HG02943 (cell line): ENCODE results near the gene ZBTB7C.

Experiments used
- ATAC-seq: cut with Tn5 transposase; IDR thresholded peaks from one replicate; pipeline ENCODE4 v1.9.1; 2021; ENCODE audit warnings: mild to moderate bottlenecking, low read depth, moderate library complexity; ENCODE audit not compliant: unreplicated experiment

Gene ZBTB7C

DNA sequence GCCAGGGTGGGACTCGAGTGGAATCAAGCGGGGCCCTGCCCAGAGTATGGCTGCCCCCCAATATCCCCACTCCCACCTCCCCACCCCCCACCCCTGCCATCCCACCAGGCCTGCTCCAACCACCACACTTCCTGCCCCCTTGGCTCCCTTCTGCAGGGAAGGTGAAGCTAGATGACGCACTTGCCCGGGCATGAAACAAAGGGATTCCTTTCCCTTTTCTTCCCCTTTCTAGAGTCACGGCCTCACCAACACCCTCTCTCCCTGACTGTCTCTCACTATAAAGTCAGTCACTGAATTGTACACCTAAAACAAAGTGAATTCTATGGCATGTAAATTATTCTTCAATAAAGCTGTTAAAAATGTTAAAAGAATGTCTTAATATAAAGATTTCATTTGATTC, 16.0 kb downstream of the ZBTB7C start:
- ATAC-seq: no peak

DNA sequence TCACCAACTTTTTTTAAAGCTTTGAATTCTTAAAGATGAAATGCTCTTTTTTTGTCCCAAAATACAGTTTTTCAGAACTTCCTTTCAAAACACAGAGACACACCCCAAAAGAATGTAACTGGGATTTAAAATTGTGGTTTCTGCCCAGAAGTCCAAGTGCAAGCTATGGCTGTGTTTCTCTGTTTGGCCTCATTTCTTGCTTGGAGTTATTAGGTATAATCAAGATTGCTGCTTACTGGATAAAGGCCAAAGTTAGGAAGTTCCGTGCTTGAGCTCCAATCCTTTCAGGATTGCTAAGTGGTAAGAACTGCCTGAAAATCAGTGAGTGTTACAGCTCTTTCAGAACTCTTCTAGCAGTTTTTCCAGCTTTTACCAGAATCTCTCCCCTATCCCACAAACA, 16.9 kb downstream of the ZBTB7C start:
- ATAC-seq: no peak

DNA sequence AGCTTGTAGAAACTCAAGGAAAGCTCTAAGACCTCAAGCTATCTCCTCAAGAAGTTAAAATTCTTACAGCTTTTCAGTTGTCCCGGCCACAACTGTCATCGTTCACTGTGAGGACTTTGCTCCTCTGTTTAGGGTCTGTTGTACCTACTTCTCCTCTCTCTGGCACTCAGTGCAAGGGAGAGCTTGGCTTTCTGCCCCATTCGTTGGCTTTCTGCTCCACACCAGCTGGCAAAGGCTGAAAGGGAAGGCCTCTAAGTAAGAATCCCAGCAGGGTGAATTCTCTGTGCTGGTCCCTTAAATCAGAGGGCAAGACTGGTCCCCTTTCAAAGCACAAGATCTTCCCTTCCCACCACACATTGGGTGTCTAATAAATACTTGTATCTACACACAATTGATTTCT, 17.3 kb downstream of the ZBTB7C start:
- ATAC-seq: no peak

DNA sequence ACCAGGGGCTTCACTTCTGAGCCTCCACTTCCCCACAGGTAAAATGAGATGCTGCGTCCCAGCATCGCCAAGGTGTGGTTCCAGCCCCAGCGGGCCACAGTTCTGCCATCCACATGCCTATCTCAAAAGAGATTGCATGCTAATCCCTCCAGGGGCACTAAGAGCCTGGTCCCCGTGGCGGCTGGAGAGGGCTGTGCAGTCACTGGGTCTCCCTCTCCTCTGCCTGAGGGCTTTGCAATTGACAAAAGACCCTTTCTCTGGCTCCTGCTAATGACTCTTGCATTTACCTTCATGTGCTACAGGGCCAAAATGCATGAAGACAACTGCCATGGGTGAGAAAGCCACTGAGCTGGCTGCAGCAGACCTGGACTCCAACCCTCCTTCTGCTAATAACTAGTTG, 18.5 kb downstream of the ZBTB7C start:
- ATAC-seq: no peak

DNA sequence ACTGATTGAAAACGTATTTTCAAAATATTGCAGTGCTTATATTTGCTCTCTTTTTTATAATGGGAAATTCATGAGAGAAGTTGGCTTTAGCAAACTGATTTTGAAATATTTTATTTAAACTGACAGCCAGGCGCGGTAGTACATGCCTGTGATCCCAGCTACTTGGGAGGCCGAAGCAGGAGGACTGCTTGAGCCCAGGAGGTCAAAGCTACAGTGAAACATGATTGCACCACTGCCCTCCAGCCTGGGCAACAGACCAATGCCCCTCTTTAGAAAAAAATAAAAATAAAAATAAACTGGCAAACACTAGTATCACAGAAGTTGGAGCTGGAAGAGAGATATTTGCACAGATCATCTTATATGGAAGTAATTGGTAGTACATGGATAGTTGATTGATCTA, 20.7 kb downstream of the ZBTB7C start:
- no peak for ATAC-seq

DNA sequence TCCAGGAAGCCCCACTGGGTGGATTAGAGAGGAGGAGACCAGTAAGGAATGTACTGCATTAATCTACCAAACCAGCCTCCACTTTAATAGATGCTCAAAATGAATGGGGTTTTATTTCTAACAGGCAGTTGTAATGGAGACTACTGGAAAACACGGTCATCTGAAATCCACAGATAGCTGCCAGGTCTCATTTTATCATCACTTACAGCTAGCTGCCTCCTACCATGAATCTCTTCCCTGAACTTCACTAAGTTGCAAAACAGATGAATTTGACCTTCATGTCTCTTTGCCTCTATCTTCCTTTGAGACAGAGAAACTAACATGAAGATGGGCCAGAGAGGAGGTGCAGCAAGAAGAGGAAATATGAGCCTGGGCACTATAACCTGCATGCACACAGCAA, 21.9 kb downstream of the ZBTB7C start:
- ATAC-seq: no peak

DNA sequence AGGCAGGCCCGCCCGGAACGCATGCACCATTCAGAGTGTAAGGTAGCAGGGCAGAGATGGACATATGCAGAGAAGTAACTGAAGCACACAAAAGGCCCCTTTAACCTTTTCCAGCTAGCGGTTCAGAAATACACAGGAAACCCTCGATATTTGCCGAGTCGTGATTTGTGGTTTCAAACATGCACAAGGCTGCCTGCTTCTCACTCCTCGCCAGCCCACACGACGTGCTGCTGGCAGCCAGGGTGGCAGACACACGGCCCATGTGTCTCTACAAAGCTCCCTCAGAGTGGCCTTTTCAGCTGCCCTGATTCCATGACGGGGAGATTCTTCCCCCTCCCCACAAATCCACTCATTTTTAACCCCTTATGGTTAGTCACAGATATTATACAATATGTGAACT, 23.6 kb downstream of the ZBTB7C start:
- no peak for ATAC-seq

DNA sequence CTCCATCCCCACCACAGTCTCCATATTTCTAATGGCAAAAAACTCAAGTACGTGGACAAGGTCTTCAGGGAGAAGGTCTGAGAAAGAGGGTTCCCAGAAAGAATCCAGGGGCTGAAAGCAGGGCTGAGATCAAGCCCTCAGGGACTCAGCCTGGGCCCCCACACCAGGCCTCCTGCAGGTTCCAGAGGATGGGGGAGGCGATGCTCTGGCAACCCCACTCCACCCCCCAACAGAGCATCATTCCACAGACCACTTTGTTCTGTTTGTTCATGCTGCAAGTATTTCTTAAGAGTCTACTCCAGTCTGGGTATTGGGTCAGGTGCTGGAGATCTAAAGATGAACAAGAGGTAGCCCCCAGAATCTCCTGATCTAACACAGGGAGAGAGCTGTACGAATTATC, 32.2 kb downstream of the ZBTB7C start:
- no peak for ATAC-seq

DNA sequence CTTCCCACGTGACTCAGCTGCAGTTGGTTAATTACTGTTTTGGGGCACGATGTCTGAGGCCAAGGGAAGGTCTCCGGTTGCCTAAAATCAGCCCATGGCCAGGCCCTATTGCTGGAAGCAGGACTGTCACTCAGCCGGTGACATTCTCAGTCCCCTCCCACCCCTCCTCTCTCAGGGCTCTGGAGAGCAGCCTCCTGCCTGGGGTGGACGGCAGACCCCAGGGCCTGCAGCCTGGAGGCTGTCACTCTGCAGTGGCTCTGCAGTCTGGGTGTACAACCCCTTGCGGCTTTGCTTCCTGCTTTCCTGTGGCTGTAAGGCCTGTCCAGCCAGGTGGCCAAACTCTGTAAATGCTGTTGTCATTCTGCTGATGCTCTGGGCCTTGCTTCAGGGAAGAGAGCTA, 32.8 kb downstream of the ZBTB7C start:
- ATAC-seq: no peak

DNA sequence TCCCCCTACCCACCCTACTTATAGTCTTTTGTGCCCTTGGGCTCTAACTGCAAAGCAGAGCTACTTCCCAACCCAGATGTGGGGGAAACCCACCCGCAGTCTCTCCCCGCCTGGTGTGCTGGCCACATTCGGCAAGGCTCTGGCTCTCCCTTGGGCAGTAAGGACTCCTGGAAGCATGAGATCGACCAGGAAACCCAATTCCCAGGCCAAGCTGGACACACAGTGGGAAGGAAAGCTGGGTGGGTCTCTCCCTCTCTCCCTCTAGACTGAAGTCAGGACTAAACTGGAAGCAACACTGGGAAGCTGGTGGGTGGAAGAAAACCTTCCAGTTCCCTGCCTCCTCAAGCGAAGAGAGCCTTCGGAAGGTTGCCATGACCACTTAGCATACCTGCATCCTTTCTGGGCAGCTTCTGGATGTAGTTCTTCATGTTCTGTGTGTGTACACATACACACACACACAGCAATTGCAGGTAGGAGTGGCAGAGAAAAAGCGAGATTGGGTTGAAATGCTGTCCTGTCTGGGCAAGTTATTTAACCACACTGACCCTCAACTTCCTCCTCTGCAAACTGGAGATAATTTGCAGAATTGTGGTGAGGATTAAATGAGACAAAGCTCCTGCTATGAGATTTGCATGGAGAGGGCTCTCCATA, 33.9 kb downstream of the ZBTB7C start:
- ATAC-seq: no peak

DNA sequence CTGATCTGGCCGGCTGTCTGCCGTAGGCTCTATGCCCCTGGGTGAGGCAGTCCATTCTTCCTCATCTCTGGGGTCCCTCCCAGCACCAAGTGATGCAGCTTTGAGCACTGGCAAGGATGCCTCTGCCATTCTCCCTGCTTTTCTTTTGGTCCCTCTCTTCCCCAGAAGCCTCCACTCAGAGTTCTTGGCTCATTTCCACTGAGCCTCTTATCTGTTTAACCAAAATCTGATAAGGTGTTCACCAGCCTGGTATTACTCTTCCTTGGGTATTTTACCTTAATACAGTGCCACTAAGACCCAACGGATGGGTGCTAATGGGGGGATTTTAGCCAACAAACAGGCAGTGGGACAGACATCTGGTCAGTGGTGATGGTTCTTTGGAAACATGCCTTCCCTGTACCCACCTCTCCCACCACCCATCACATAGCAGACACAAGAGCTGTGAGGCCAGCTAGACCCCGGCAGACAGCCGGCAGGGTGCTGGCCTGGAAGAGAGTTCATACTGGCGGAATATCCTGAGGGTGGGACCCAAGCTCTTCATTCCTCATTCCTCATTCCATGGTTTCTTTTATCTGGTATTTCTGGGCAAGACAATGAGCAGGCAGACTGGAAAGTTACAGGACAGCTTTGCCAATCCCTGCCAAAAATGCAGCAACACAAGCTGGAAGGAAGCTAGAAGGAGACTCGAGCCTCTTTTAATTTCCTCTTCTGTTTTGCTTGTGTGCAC, 34.6 kb downstream of the ZBTB7C start:
- ATAC-seq: no peak

DNA sequence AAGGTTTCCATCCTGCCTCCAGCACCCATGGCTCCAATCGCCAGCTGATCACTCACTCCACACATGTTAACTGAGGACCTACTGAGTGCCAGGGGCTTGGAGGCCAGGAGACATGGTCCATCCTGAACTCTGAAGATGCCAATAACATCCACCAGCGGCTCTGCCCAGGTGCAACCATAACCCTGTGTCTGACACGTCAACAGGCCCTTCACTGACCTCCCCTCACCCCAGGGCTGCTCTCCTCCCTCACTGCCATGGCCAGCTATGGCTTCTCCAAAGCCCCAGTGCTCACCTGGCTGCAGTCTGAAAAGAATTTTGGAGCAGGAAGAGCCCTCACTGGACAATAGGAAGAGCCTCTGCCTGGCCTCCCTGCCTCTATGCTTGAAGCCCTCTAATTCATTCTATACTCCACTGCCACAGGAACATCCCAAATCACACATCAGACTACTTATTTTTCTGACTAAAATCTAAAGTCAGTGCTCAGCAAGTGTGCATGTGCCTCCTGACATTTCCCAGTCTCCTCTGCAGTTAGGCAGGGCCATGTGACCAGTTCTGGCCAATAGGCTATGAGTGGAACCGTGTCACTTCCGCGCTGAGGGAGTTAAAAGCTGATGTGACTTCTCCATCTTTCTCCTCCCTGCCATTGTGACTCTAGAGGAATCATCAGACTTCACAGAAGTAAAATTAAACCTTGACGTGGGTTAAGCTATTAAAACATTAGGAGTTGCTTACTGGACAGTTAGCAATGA, 37.2 kb downstream of the ZBTB7C start:
- no peak for ATAC-seq

DNA sequence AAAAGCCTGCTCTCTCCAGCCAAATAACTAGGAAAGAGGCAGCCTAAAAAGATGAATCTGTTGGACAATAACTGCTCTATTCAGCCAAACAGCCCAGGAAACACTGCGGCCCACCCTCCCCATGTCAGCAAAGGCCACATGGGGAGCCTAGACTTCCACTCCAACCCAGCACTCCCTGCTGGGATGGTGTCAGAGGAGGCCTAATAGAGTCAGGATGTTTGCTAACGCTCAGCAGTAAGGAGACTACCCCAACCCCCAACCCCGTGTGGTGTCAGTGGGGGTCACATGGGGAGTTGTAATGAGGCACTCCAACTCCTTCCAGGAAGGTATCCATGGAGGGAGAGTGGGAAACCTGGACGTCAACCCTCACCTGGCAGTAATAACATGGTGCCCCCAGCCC, 41.6 kb downstream of the ZBTB7C start:
- ATAC-seq: no peak

DNA sequence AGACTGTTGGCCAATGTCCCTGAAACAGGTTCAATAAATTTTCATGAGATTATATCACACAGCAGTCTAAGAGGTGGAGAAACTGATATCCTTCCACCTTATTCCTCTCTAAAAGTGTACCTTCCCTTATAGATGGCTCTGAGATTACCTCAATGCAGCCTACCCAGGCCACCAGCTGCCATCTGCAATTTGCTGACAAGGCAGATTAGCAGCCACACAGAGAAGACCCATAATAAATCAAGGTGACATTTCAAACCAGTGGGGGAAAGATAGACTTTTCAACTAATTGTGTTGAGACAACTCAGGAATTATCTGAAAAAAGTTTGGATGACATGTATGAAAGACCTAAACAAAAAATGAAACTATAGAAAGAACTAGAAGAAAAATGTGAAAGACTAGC, 43.2 kb downstream of the ZBTB7C start:
- ATAC-seq: no peak

DNA sequence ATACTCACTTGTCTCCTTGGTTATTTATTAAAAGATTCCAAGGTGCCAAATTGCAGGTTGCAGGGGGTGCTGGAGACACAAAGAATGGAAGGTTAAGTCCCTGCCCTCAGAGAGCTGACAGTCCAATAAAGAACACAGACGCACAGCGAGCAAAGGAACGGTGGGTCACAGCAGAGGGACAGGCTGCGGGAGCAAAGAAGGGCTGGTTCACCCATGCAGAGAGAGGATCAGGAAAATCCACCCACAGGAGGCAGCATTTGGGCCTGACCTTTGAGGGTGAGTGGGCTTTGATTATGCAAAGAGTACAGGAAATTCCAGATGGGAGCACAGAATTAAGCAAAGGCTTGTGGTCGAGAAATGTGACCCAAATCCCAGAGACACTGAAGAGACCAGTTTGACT, 45.0 kb downstream of the ZBTB7C start:
- ATAC-seq: no peak

DNA sequence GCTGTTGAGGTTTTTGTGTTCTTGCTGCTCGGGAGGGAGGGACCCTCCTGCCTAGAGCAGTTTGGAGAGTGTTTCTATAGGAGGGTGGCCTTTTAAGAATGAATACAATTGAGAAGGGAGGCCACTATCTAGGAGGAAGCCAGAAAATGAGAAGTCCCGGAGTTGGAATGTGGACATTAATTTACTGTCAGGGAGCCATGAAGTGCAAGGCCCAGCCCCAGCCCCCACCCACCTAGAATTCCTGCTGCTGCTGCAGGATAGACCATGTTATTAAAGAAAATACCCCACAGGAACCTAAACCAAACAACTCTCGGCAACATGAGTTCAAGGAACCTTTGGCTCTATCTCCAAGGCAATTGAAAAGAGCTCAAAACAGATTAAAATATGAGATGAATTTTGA, 46.0 kb downstream of the ZBTB7C start:
- no peak for ATAC-seq

DNA sequence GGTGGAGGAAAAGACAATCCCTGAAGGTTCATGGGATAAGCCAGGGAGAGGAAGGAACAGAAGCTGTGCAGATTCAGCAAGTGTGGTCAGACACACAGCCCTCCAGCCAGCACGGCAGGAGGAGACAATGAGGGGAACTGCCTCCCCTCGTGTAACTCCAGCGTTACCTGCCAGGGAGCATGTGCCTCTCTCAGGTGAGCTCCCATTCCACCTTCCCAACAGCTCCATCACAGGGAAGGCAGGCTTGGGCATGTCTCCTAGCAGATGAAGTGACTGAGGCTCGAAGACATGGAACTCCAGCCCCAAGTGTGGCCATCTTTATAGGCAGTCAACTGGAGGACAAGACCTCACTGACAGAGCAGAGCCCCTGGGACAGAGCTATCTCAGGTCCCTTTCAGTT, 47.4 kb downstream of the ZBTB7C start:
- no peak for ATAC-seq

DNA sequence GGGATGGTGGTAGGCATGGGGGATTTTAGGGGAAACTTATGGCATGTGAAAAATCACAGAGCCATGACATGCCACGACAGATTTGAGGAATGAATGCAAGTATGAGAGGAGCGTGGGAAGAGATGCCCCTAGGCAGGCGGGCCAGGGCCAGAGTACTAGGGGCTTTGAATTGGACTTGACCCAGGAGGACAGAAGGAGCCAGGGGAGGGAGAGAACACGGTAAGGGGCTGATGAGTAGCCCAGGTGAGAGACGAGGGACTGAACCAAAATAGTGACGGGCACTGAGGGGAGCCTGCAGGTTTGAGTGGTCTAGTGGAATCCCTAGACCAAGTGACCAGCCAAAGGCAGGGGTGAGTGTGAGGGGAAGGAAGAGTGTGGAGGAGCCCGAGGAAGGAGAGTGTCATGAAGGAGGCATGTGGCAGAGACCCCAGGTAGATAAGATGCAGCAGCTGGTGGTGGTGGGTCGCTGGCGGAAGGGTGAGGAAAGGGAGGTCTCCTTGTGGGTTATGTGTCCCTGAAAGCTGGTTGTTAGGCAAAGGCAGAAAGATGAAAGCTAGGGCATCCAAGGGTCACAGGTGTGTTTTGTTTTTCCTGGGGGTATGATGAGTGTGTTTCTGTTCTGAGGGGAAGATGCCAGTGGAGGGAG, 48.7 kb downstream of the ZBTB7C start:
- no peak for ATAC-seq

DNA sequence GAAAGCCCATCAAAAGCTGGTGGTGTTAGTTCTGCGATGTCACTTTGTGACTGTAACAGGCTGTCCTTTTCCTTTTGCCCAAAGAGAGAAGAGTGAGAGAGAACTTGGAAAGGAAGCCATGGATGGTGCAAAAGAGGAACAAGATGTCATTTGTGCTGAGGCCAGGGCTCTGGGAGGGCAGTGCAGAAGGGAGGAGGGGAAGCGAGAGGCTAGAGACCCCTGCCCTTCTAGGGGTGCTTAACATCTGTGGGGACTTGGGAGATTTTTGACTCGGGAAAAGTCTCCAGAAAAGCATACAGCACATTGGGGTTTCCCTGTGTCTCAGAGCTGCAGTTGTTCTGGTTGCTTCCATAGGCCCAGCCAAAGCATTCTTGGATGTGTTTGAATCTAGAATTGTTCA, 49.6 kb downstream of the ZBTB7C start:
- ATAC-seq: no peak

DNA sequence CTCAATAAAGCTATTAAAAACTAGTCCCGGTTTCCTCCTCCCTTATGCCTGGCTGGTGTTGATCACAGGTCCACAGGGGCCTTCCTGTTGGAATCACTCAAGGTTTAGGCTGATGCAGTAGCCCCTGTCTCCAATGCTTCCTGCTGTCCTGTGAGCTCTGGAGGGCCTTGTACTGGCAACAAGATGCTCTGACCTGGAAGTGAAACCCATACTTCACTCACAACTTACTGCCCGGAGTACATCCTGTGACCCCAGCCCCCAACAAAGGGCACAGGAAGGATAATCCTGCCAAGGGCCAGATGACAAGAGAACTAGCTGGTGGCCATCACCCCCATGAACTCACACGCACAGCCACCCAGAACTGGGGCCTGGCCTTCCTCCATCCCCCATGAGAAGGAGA, 50.3 kb downstream of the ZBTB7C start:
- ATAC-seq: no peak

DNA sequence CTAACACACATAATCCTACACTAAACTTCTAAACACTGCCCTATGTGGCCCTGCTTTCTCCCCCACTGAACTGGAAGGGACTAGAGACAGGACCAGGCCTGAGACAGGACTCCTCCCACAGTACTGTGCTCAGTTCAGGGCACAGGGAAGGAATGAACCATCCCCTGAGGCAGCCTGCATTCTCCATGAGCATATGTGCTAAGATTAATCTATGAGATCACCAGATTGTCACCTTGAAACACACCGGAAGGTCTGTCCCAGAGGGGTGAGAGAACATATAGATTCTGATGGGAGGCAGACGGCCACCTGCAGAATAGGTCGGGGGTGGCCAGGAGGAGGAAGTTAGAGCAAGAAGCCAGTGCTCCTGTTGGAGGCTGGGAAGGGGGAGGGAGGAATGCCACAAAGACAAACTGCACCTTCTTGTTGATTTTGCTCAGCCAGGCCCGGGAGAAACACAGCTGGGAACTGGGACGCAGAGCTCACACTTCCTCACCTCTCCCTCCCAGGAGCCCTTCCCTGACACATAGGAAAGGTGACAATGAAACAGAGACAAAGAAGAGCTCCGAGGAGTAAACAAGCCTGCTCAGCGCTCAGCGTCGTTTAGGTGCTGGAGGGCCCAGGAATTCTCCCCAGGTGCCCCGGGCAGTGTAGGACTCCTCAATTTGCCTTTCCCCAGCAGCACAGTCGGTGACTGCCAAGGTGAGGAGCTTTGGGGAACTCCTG, 52.1 kb downstream of the ZBTB7C start:
- no peak for ATAC-seq
